GM12878 (cell line): Measurements from ENCODE around the gene SERTAD1. TPM values are rescaled to one million over a fixed set of nuclear protein-coding genes. Genes with fewer than 3 reads are reported as not detected.

Experiments used
- ASH2L ChIP-seq: fragments of 300-600, 200-600 bp; sonication (generic); IDR thresholded peaks from 2 replicates; pipeline ENCODE4 v1.6.1; 2017; ENCODE audit warnings: low read depth, mild to moderate bottlenecking, borderline replicate concordance
- CEBPB ChIP-seq, 2 experiments: fragments of 150-350 bp in 1 of 2; IDR thresholded peaks; 2 replicates each; pipeline ENCODE4 v1.6.1; 2012 to 2014; ENCODE audit warnings: low read depth in 2 of 2, low read length in 2 of 2, borderline replicate concordance in 1 of 2, inconsistent platforms in 1 of 2
- CHD2 ChIP-seq: IDR thresholded peaks from 2 replicates; pipeline ENCODE4 v1.6.1; 2011; ENCODE audit warnings: low read depth, low read length, improper control_type of control experiment, borderline replicate concordance
- EP300 ChIP-seq, 2 experiments: fragments of 150-350 bp in 1 of 2; IDR thresholded peaks; 2 replicates each; pipeline ENCODE4 v1.6.1; 2011 to 2012; ENCODE audit warnings: low read depth in 2 of 2, low read length in 2 of 2, borderline replicate concordance in 1 of 2, improper control_type of control experiment in 1 of 2, inconsistent platforms in 1 of 2; ENCODE audit not compliant: control insufficient read depth in 1 of 2
- FOXK2 ChIP-seq: fragments of 450-650 bp; IDR thresholded peaks from 2 replicates; pipeline ENCODE4 v1.6.1; 2017; ENCODE audit warnings: mild to moderate bottlenecking, moderate library complexity
- GATAD2B ChIP-seq: fragments of 450-650 bp; conservative IDR thresholded peaks from 2 replicates; pipeline ENCODE4 v1.6.1; 2017; ENCODE audit warnings: low read depth, mild to moderate bottlenecking, moderate library complexity
- HDAC6 ChIP-seq: fragments of 200-600 bp; sonication (generic); IDR thresholded peaks from one replicate; pipeline ENCODE4 v1.8.0; 2017; ENCODE audit warnings: antibody characterized with exemption; ENCODE audit not compliant: unreplicated experiment
- JUND ChIP-seq: IDR thresholded peaks from 2 replicates; pipeline ENCODE4 v1.6.1; 2012; ENCODE audit warnings: low read depth, mild to moderate bottlenecking, low read length, improper control_type of control experiment, moderate library complexity
- MEF2B ChIP-seq: fragments of 450-650 bp; IDR thresholded peaks from 2 replicates; pipeline ENCODE4 v1.6.1; 2018; ENCODE audit warnings: mild to moderate bottlenecking, moderate library complexity; ENCODE audit not compliant: partially characterized antibody, poor library complexity, severe bottlenecking
- MYB ChIP-seq: fragments of 150-350 bp; IDR thresholded peaks from 2 replicates; pipeline ENCODE4 v1.6.1; 2014; ENCODE audit warnings: mild to moderate bottlenecking, low read depth, low read length, borderline replicate concordance
- NRF1 ChIP-seq: conservative IDR thresholded peaks from 2 replicates; pipeline ENCODE4 v1.6.1; 2011; ENCODE audit warnings: mild to moderate bottlenecking, low read depth, low read length, improper control_type of control experiment
- PBX3 ChIP-seq: IDR thresholded peaks from 2 replicates; pipeline ENCODE4 v1.6.1; 2011; ENCODE audit warnings: mild to moderate bottlenecking, low read depth, low read length, moderate library complexity; ENCODE audit not compliant: insufficient replicate concordance
- RBBP5 ChIP-seq: fragments of 200-600 bp; sonication (generic); conservative IDR thresholded peaks from 2 replicates; pipeline ENCODE4 v1.6.1; 2016
- RELB ChIP-seq: fragments of 450-650 bp; IDR thresholded peaks from 2 replicates; pipeline ENCODE4 v1.6.1; 2017; ENCODE audit warnings: low read depth, mild to moderate bottlenecking, moderate library complexity
- TAF1 ChIP-seq: IDR thresholded peaks from 2 replicates; pipeline ENCODE4 v1.6.1; 2011; ENCODE audit warnings: mild to moderate bottlenecking, low read depth, low read length, borderline replicate concordance
- TARDBP ChIP-seq: IDR thresholded peaks from 2 replicates; pipeline ENCODE4 v1.6.1; 2016; ENCODE audit warnings: borderline replicate concordance
- ZBTB11 ChIP-seq: fragments of 450-650 bp; formaldehyde crosslinking; IDR thresholded peaks from 2 replicates; pipeline ENCODE4 v1.5.0; 2022; ENCODE audit warnings: mild to moderate bottlenecking, missing genetic modification characterization
- ZBTB40 ChIP-seq: fragments of 450-650 bp; IDR thresholded peaks from 2 replicates; pipeline ENCODE4 v1.6.1; 2016; ENCODE audit warnings: mild to moderate bottlenecking, moderate library complexity, borderline replicate concordance
- polyA plus RNA-seq, 11 experiments: library from polyadenylated mRNA; depleted of rRNA in 4 of 11; unstranded in 6 of 11; stranded (reverse) in 5 of 11; fragments of >200 nt; fragmentation: Nextera tagmentation in 4 of 11; fragmentation: Illumina TruSeq in 1 of 11; extraction: Ambion mirVana in 4 of 11; extraction: Trizol in 1 of 11; gene quantifications; 1 replicate in 1 of 11; 2 replicates in 10 of 11; pipeline versions ENCODE4 v1.2.1 to v1.2.3, GENCODE V29; 2011 to 2016; ENCODE audit warnings: inconsistent platforms in 2 of 11, missing spikeins in 2 of 11, low read depth in 1 of 11
- total RNA-seq, 4 experiments: library from RNA; depleted of rRNA in 3 of 4; stranded (reverse); fragments of >200 nt in 3 of 4; fragmentation: Illumina TruSeq in 1 of 4; extraction: Trizol in 1 of 4; gene quantifications; 2 replicates each; pipeline versions ENCODE4 v1.2.1 to v1.2.3, GENCODE V29; 2013 to 2021

The SERTAD1 gene
- total and polyA plus RNA-seq, 10 of the 15 experiments (the other 5 are each of a cell fraction or from before 2014, with no cell fraction given) = 0.23 to 14.2 (median 8.0) TPM

- TF ChIP-seq CEBPB (IDR thresholded peaks at IDR 0.05; ENCODE audit: borderline replicate concordance in 1 of 2, low read depth in 2 of 2, low read length in 2 of 2) (no peak), CHD2 (peak; percentile 40; the same call in 1 of the 2 replicates), TAF1 (no peak), TARDBP (no peak), JUND (0 out of 2 replicates have a peak, but pooled peaks have one; percentile 21), PBX3 (peak; percentile 18), ASH2L (no peak), GATAD2B (0 out of 2 replicates have a peak, but pooled peaks have one; percentile 58), RELB (0 out of 2 replicates have a peak, but pooled peaks have one; percentile 30), EP300 (IDR thresholded peaks at IDR 0.05; ENCODE audit: borderline replicate concordance in 1 of 2, control insufficient read depth in 1 of 2, low read depth in 2 of 2, low read length in 2 of 2) (peak in 1 of 2 experiments; percentile 81; a peak in 2 of 4 replicates), HDAC6 (no peak), NRF1 (no peak), ZBTB11 (CRISPR knock-in tag) (no peak), MEF2B (peak; percentile 81), MYB (no peak), RBBP5 (no peak), FOXK2 (peak; percentile 26; the same call in 1 of the 2 replicates), ZBTB40 (no peak)
Observed at GRCh38 chr19:40466219-40466984, 40.6 kb upstream of the SERTAD1 start (continued).
